K562 (cell line): ENCODE data around the gene ADSS2. TPM values are rescaled to one million over a fixed set of nuclear protein-coding genes. Genes with fewer than 3 reads are reported as not detected.

Source experiments
- ADNP ChIP-seq: fragments of 200-800 bp; sonication (Bioruptor generic); IDR thresholded peaks from 2 replicates; pipeline ENCODE4 v1.6.1; 2016; ENCODE audit warnings: missing genetic modification characterization, missing compliant biosample characterization
- CBX8 ChIP-seq: fragments of 200-600 bp; sonication (generic); IDR thresholded peaks from 2 replicates; pipeline ENCODE4 v1.6.1; 2012; ENCODE audit warnings: borderline replicate concordance, mixed run types, low read depth, mild to moderate bottlenecking, moderate library complexity, mixed read lengths, low read length, control low read depth, inconsistent platforms; ENCODE audit not compliant: poor library complexity, severe bottlenecking; ENCODE audit errors: extremely low read depth
- CEBPZ ChIP-seq: fragments of 150-350 bp; IDR thresholded peaks from 2 replicates; pipeline ENCODE4 v1.6.1; 2014; ENCODE audit warnings: low read depth, mild to moderate bottlenecking, low read length, borderline replicate concordance
- EP300 ChIP-seq: IDR thresholded peaks from 2 replicates; pipeline ENCODE4 v1.6.1; 2012; ENCODE audit warnings: low read length, improper control_type of control experiment
- HMG20A ChIP-seq: fragments of 450-650 bp; formaldehyde crosslinking; conservative IDR thresholded peaks from 2 replicates; pipeline ENCODE4 v1.4.0; 2020; ENCODE audit warnings: mild to moderate bottlenecking, mixed read lengths
- JUN ChIP-seq, 2 experiments: sonication (generic) in 1 of 2; formaldehyde crosslinking in 1 of 2; IDR thresholded peaks; 2 replicates each; pipeline versions ENCODE4 v1.6.1 to v1.8.0; 2012 to 2022; ENCODE audit warnings: borderline replicate concordance in 2 of 2, mild to moderate bottlenecking in 2 of 2, improper control_type of control experiment in 1 of 2, low read depth in 1 of 2, low read length in 1 of 2, missing genetic modification reagents in 1 of 2
- KLF16 ChIP-seq: IDR thresholded peaks from 2 replicates; pipeline ENCODE4 v1.6.1; 2016; ENCODE audit warnings: antibody characterized with exemption
- MTA2 ChIP-seq: fragments of 450-650 bp; IDR thresholded peaks from 2 replicates; pipeline ENCODE4 v1.6.1; 2016; ENCODE audit warnings: low read depth
- NFIX ChIP-seq: fragments of 250-450 bp; sonication (Bioruptor Pico); IDR thresholded peaks from 2 replicates; pipeline ENCODE4 v1.4.0; 2020; ENCODE audit warnings: low read depth, mild to moderate bottlenecking, moderate library complexity
- SOX6 ChIP-seq: fragments of 450-650 bp; IDR thresholded peaks from 2 replicates; pipeline ENCODE4 v1.6.1; 2014; ENCODE audit warnings: mild to moderate bottlenecking
- SREBF1 ChIP-seq: fragments of 150-350 bp; IDR thresholded peaks from 2 replicates; pipeline ENCODE4 v1.6.1; 2014; ENCODE audit warnings: antibody characterized with exemption, low read depth, low read length, borderline replicate concordance
- STAT5A ChIP-seq: IDR thresholded peaks from 2 replicates; pipeline ENCODE4 v1.6.1; 2012; ENCODE audit warnings: low read length, inconsistent platforms, borderline replicate concordance
- TSHZ1 ChIP-seq: fragments of 250-450 bp; sonication (Bioruptor Pico); IDR thresholded peaks from 2 replicates; pipeline ENCODE4 v1.4.0; 2020; ENCODE audit warnings: mild to moderate bottlenecking, moderate library complexity
- ZBTB12 ChIP-seq: fragments of 250-450 bp; sonication (Bioruptor Pico); IDR thresholded peaks from 2 replicates; pipeline ENCODE4 v1.4.0; 2020
- ZFP36 ChIP-seq: fragments of 150-350 bp; IDR thresholded peaks from 2 replicates; pipeline ENCODE4 v1.6.1; 2018; ENCODE audit warnings: low read length, low read depth; ENCODE audit not compliant: partially characterized antibody
- ZNF174 ChIP-seq: fragments of 250-450 bp; sonication (Bioruptor Pico); IDR thresholded peaks from 2 replicates; pipeline ENCODE4 v1.4.0; 2020; ENCODE audit warnings: mild to moderate bottlenecking
- ZNF324 ChIP-seq: fragments of 250-450 bp; sonication (Bioruptor Pico); IDR thresholded peaks from 2 replicates; pipeline ENCODE4 v1.4.0; 2020; ENCODE audit warnings: mild to moderate bottlenecking
- polyA plus RNA-seq, 8 experiments: library from polyadenylated mRNA; depleted of rRNA in 4 of 8; stranded (reverse) in 5 of 8; unstranded in 3 of 8; fragments of >200 nt; fragmentation: Nextera tagmentation in 2 of 8; fragmentation: Illumina TruSeq in 1 of 8; extraction: Ambion mirVana in 2 of 8; extraction: Trizol in 1 of 8; gene quantifications; 2 replicates each; pipeline versions ENCODE4 v1.2.1 to v1.2.3, GENCODE V29; 2011 to 2014; ENCODE audit warnings: inconsistent platforms in 1 of 8, missing spikeins in 1 of 8
- total RNA-seq, 7 experiments: library from RNA; depleted of rRNA in 6 of 7; stranded (reverse); fragments of >200 nt in 6 of 7; fragmentation: Illumina TruSeq in 2 of 7; extraction: Trizol in 2 of 7; gene quantifications; 2 replicates each; pipeline versions ENCODE4 v1.2.1 to v1.2.3, GENCODE V29; 2011 to 2021; ENCODE audit warnings: low replicate concordance in 1 of 7
- TF ChIP-seq, protein P1 (sequence below): sonication (generic); formaldehyde crosslinking; IDR thresholded peaks from 2 replicates; pipeline ENCODE4 v1.8.0; 2022; ENCODE audit warnings: mild to moderate bottlenecking, missing genetic modification reagents

The ADSS2 gene
- total and polyA plus RNA-seq, 9 of the 15 experiments (the other 6 are each of a cell fraction or from before 2014, with no cell fraction given), result 8.8 to 63.8 (median 59.4) TPM

- TF ChIP-seq TSHZ1 (peak; percentile 35; the same call in 1 of the 2 replicates), CBX8 (no peak), ZNF324 (CRISPR knock-in tag) (no peak), CEBPZ (no peak), STAT5A (no peak), MTA2 (no peak), ADNP (tag) (no peak), SREBF1 (no peak), JUN (IDR thresholded peaks at IDR 0.05; ENCODE audit: borderline replicate concordance, low read depth, low read length) (no peak), JUN (CRISPR knock-in tag; IDR thresholded peaks at IDR 0.05; ENCODE audit: borderline replicate concordance) (no peak), NFIX (CRISPR knock-in tag) (no peak), ZFP36 (no peak), EP300 (no peak), HMG20A (no peak), ZNF174 (CRISPR knock-in tag) (0 out of 2 replicates have a peak, but pooled peaks have one; percentile 34), KLF16 (no peak), ZBTB12 (CRISPR knock-in tag) (no peak), SOX6 (no peak)
- TF ChIP-seq, protein P1, sequence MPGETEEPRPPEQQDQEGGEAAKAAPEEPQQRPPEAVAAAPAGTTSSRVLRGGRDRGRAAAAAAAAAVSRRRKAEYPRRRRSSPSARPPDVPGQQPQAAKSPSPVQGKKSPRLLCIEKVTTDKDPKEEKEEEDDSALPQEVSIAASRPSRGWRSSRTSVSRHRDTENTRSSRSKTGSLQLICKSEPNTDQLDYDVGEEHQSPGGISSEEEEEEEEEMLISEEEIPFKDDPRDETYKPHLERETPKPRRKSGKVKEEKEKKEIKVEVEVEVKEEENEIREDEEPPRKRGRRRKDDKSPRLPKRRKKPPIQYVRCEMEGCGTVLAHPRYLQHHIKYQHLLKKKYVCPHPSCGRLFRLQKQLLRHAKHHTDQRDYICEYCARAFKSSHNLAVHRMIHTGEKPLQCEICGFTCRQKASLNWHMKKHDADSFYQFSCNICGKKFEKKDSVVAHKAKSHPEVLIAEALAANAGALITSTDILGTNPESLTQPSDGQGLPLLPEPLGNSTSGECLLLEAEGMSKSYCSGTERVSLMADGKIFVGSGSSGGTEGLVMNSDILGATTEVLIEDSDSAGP, result no peak
Measured at GRCh38 chr1:244367399-244368114, 84.2 kb downstream of the ADSS2 start (continued).
